HepG2 (cell line): ENCODE results near the gene DCTN2. TPM values are rescaled to one million over a fixed set of nuclear protein-coding genes. Genes with fewer than 3 reads are reported as not detected.

ENCODE experiments used
- ATAC-seq: fragments of 200-7000 bp; cut with Tn5 transposase; 3 replicates; pipeline ENCODE4 v1.9.1; 2020; ENCODE audit warnings: mild to moderate bottlenecking, moderate library complexity
- BruUV-seq: library from RNA; stranded (reverse); fragments of 400-500 nt; replicated peaks from 2 replicates; lab custom pipeline; 2021; lab: Mats Ljungman, UMichigan
- CTCF ChIA-PET: fragments of 300-600 bp; formaldehyde crosslinking; extraction: SDS; loops from one replicate; lab custom pipeline; 2021; ENCODE audit warnings: low total read pairs, inconsistent platforms, low intra/inter-chr PET ratio; lab: Yijun Ruan, JAX
- POLR2A ChIA-PET: fragments of 350-600 bp; sonication (Branson Sonifier 250); formaldehyde crosslinking; loops from one replicate; lab custom pipeline; 2020; ENCODE audit warnings: antibody characterized with exemption, inconsistent platforms; lab: Yijun Ruan, JAX
- DNase-seq: peaks from one replicate; pipeline ENCODE4 v3.0.0-alpha.2; 2015; ENCODE audit warnings: low spot score
- FAIRE-seq: peaks from 3 replicates; lab custom pipeline; 2011; peaks lifted over from hg19 to GRCh38; lab: Jason Lieb, UNC
- H2AFZ ChIP-seq: one replicate; pipeline ENCODE4 v1.6.1; 2011; ENCODE audit warnings: low read length, inconsistent platforms
- H3K27ac ChIP-seq: fragments of 300-600 bp; 3 replicates; pipeline ENCODE4 v1.8.0; 2011; ENCODE audit warnings: mixed run types, mild to moderate bottlenecking, mixed read lengths, low read length, inconsistent platforms; ENCODE audit not compliant: insufficient read depth; ENCODE audit errors: extremely low read length
- H3K27me3 ChIP-seq, 2 experiments: fragments of 200-600 bp in 1 of 2; 2 replicates in 1 of 2; 3 replicates in 1 of 2; pipeline versions ENCODE4 v1.6.0 to v1.8.0; 2011; ENCODE audit warnings: low read length in 2 of 2, mild to moderate bottlenecking in 2 of 2, moderate library complexity in 2 of 2, inconsistent platforms in 1 of 2; ENCODE audit not compliant: insufficient read depth in 2 of 2, control insufficient read depth in 1 of 2
- H3K36me3 ChIP-seq, 2 experiments: fragments of 200-600 bp in 1 of 2; replicated peaks in 1 of 2; 2 replicates in 1 of 2; 3 replicates in 1 of 2; pipeline versions ENCODE4 v1.5.1 to v1.8.0; 2011; ENCODE audit warnings: low read length in 2 of 2, inconsistent platforms in 1 of 2; ENCODE audit not compliant: insufficient read depth in 2 of 2, control insufficient read depth in 1 of 2
- H3K4me1 ChIP-seq: 2 replicates; pipeline ENCODE4 v1.5.1; 2012; ENCODE audit warnings: low read length, inconsistent platforms; ENCODE audit not compliant: insufficient read depth
- H3K4me2 ChIP-seq: 2 replicates; pipeline ENCODE4 v1.6.0; 2011; ENCODE audit warnings: low read depth, low read length, inconsistent platforms
- H3K4me3 ChIP-seq, 3 experiments: fragments of 200-600 bp in 1 of 3; sonication (generic), shearing (Covaris generic) in 1 of 3; replicated peaks in 1 of 3; 2 replicates each; pipeline ENCODE4 v1.5.1; 2011 to 2016; ENCODE audit warnings: low read length in 3 of 3, inconsistent platforms in 2 of 3, low read depth in 2 of 3, mild to moderate bottlenecking in 2 of 3, control low read depth in 1 of 3, mixed read lengths in 1 of 3; ENCODE audit not compliant: insufficient read depth in 1 of 3
- H3K79me2 ChIP-seq: one replicate; pipeline ENCODE4 v1.6.1; 2011; ENCODE audit warnings: low read length, inconsistent platforms; ENCODE audit not compliant: insufficient read depth
- H3K9ac ChIP-seq: 2 replicates; pipeline ENCODE4 v1.6.0; 2011; ENCODE audit warnings: mild to moderate bottlenecking, low read depth, low read length, inconsistent platforms; ENCODE audit not compliant: insufficient read depth
- H3K9me3 ChIP-seq: 2 replicates; pipeline ENCODE4 v1.5.1; 2012; ENCODE audit warnings: mild to moderate bottlenecking, low read length
- H4K20me1 ChIP-seq: 2 replicates; pipeline ENCODE4 v1.6.0; 2011; ENCODE audit warnings: inconsistent platforms, mild to moderate bottlenecking, low read length, moderate library complexity; ENCODE audit not compliant: insufficient read depth
- ELF3 ChIP-seq: IDR thresholded peaks from 2 replicates; pipeline ENCODE4 v1.6.1; 2016; ENCODE audit warnings: missing genetic modification reagents, missing compliant biosample characterization
- ISL2 ChIP-seq: sonication (generic); formaldehyde crosslinking; IDR thresholded peaks from 2 replicates; pipeline ENCODE4 v1.5.0; 2020; ENCODE audit warnings: missing genetic modification reagents
- MED1 ChIP-seq: sonication (generic); formaldehyde crosslinking; IDR thresholded peaks from 2 replicates; pipeline ENCODE4 v1.4.0; 2020; ENCODE audit warnings: missing genetic modification reagents
- SIX4 ChIP-seq: sonication (generic); formaldehyde crosslinking; IDR thresholded peaks from 2 replicates; pipeline ENCODE4 v1.4.0; 2020; ENCODE audit warnings: missing genetic modification reagents
- SRY ChIP-seq: sonication (generic); formaldehyde crosslinking; IDR thresholded peaks from 2 replicates; pipeline ENCODE4 v1.8.0; 2022; ENCODE audit warnings: mild to moderate bottlenecking, missing genetic modification reagents
- SSRP1 ChIP-seq: IDR thresholded peaks from 2 replicates; pipeline ENCODE4 v1.6.1; 2016; ENCODE audit warnings: control low read depth
- TFE3 ChIP-seq: IDR thresholded peaks from 2 replicates; pipeline ENCODE4 v1.6.1; 2016
- ZNF331 ChIP-seq: sonication (generic); formaldehyde crosslinking; IDR thresholded peaks from 2 replicates; pipeline ENCODE4 v1.4.0; 2020; ENCODE audit warnings: missing genetic modification reagents
- ZNF34 ChIP-seq: sonication (generic); formaldehyde crosslinking; IDR thresholded peaks from 2 replicates; pipeline ENCODE4 v1.4.0; 2020; ENCODE audit warnings: mild to moderate bottlenecking, missing genetic modification reagents, borderline replicate concordance
- ZNF615 ChIP-seq: sonication (generic); formaldehyde crosslinking; IDR thresholded peaks from 2 replicates; pipeline ENCODE4 v1.5.0; 2020; ENCODE audit warnings: mild to moderate bottlenecking, missing genetic modification reagents, borderline replicate concordance
- ZNF777 ChIP-seq: sonication (generic); formaldehyde crosslinking; IDR thresholded peaks from 2 replicates; pipeline ENCODE4 v1.4.0; 2020; ENCODE audit warnings: missing genetic modification reagents
- ZNF878 ChIP-seq: sonication (generic); formaldehyde crosslinking; IDR thresholded peaks from 2 replicates; pipeline ENCODE4 v1.8.1; 2023; ENCODE audit warnings: mild to moderate bottlenecking, missing genetic modification reagents, moderate library complexity
- ZSCAN20 ChIP-seq: sonication (generic); formaldehyde crosslinking; IDR thresholded peaks from 2 replicates; pipeline ENCODE4 v1.4.0; 2020; ENCODE audit warnings: missing genetic modification reagents, mild to moderate bottlenecking, borderline replicate concordance
- WGBS: methylation state at CpG from one replicate; pipeline ENCODE4 v1.1.6; 2017; ENCODE audit warnings: low lambda C conversion rate; 5-methylcytosine and 5-hydroxymethylcytosine counted together
- in situ Hi-C: cut with HindIII; loops from 2 replicates; pipeline ENCODE4 v1.10.0; 2017; ENCODE audit warnings: low pct_unique_long_range_greater_than_20kb; ENCODE audit not compliant: extremely low pct_ligation_motif_present
- intact Hi-C: fragments of 100-400 bp; cut with micrococcal nuclease; formaldehyde crosslinking; loops from one replicate; pipeline ENCODE4 v1.10.0; 2022; ENCODE audit not compliant: unreplicated experiment
- polyA plus RNA-seq, 8 experiments: library from polyadenylated mRNA; depleted of rRNA in 3 of 8; stranded (reverse) in 7 of 8; unstranded in 1 of 8; fragments of >200 nt; fragmentation: Illumina TruSeq in 4 of 8; extraction: Trizol in 4 of 8; gene quantifications; 2 replicates each; pipeline versions ENCODE4 v1.2.1 to v1.2.3, GENCODE V29; 2011 to 2016; ENCODE audit warnings: low read depth in 4 of 8, missing spikeins in 1 of 8, mixed read lengths in 1 of 8; ENCODE audit not compliant: insufficient read depth in 1 of 8
- total RNA-seq, 5 experiments: library from RNA; depleted of rRNA; stranded (reverse); fragments of >200 nt; fragmentation: Illumina TruSeq; extraction: Trizol; gene quantifications; 2 replicates each; pipeline ENCODE4 v1.2.3, GENCODE V29; 2016; ENCODE audit warnings: low read depth in 1 of 5
- TF ChIP-seq, protein P1 (sequence below): sonication (generic); formaldehyde crosslinking; IDR thresholded peaks from 2 replicates; pipeline ENCODE4 v1.4.0; 2020; ENCODE audit warnings: missing genetic modification reagents

Gene DCTN2
- total and polyA plus RNA-seq, 2 of the 13 experiments (the other 11 are each of a cell fraction or from before 2014, with no cell fraction given) = 72.0 to 77.4 TPM

GRCh38 chr12:57586128-57586527, 39.1 kb upstream of the DCTN2 start:
- intact Hi-C loops = no loop called here
- BruUV-seq = no TSS peak
- no peaks in the 10 kb centered on the region; a peak in 1 of 5 replicates for H3K27me3 ChIP-seq
- DNase-seq = no peak
- H4K20me1 ChIP-seq = no peaks in the 10 kb centered on the region
- TF ChIP-seq ELF3 (CRISPR knock-in tag) (no peak), SSRP1 (CRISPR knock-in tag) (no peak), TFE3 (no peak), ZNF615 (no peak), ZNF878 (CRISPR knock-in tag) (no peak)
- TF ChIP-seq, all 625 proteins: peak for 0
- WGBS = 100% methylated on average over 3 of the region's 3 CpGs
- no peak for FAIRE-seq
- ChIA-PET CTCF (no interaction called here), POLR2A (no interaction called here)
- peaks cover 3 to 23% of the 10 kb centered on the region in 2 experiments for H3K36me3 ChIP-seq
- no peak for ATAC-seq
- no peaks in the 10 kb centered on the region for H3K79me2 ChIP-seq
- no peaks in the 10 kb centered on the region for H3K9me3 ChIP-seq
- in situ Hi-C loops = no loop called here
- no peak overlapping the region for H3K9ac ChIP-seq
- no peak overlapping the region for H3K27ac ChIP-seq
- no peak overlapping the region for H3K4me2 ChIP-seq
- peaks cover 22% of the 10 kb centered on the region for H3K4me1 ChIP-seq
- no peak overlapping the region for H2AFZ ChIP-seq
- H3K4me3 ChIP-seq = no peak overlapping the region

DNA sequence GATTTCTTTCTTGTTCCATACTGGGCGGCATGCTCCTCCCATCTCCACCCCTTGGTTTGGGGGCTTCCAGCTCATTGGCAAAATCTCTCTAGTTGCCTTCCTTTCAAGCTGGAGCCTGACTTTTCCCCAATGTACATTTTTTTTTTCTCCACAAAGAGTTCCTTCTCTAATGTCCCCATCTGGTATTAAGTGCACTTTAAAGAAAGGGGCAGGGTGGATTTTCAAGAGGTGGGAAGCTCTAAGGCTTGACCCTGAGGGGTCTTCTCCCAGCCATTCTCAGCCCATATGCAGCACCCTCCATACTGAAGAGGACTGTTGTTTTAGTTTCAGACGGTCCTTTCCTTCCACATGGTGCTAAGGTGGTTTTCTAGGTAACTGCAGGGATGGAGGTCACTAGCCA, 38.2 kb upstream of the DCTN2 start:
- ChIA-PET CTCF (interaction anchor here (3.8 kb wide), 1 partner anchor 36 kb away, joined by 53 read pairs; no protein-coding TSS in a partner anchor), POLR2A (interaction anchor here (0.7 to 2.6 kb wide), 2 partner anchors 36 to 139 kb away, joined by 3 to 8 read pairs; no protein-coding TSS in a partner anchor)
- no peak for DNase-seq
- no peak overlapping the region for H2AFZ ChIP-seq
- no peak overlapping the region for H3K27ac ChIP-seq
- no peak overlapping the region for H3K4me2 ChIP-seq
- H3K4me1 ChIP-seq = peaks cover 25% of the 10 kb centered on the region
- H3K9ac ChIP-seq = no peak overlapping the region
- H3K36me3 ChIP-seq = peaks cover 3 to 25% of the 10 kb centered on the region in 2 experiments
- no peaks in the 10 kb centered on the region for H3K9me3 ChIP-seq
- H3K27me3 ChIP-seq = no peaks in the 10 kb centered on the region
- in situ Hi-C loops = no loop called here
- 81% methylated on average over 2 of the region's 2 CpGs for WGBS
- no peak for FAIRE-seq
- intact Hi-C loops = no loop called here
- ATAC-seq = no peak
- H4K20me1 ChIP-seq = no peaks in the 10 kb centered on the region
- no peak overlapping the region for H3K4me3 ChIP-seq
- H3K79me2 ChIP-seq = no peaks in the 10 kb centered on the region
- BruUV-seq = no TSS peak
- TF ChIP-seq SIX4 = no peak
- TF ChIP-seq ISL2 (CRISPR knock-in tag) = no peak
- no peak for TF ChIP-seq ZSCAN20 (CRISPR knock-in tag)
- TF ChIP-seq SRY (CRISPR knock-in tag) = no peak
- no peak for TF ChIP-seq ZNF331 (CRISPR knock-in tag)
- no peak for TF ChIP-seq MED1 (CRISPR knock-in tag)
- TF ChIP-seq ZNF777 (CRISPR knock-in tag) = no peak
- TF ChIP-seq, protein P1, sequence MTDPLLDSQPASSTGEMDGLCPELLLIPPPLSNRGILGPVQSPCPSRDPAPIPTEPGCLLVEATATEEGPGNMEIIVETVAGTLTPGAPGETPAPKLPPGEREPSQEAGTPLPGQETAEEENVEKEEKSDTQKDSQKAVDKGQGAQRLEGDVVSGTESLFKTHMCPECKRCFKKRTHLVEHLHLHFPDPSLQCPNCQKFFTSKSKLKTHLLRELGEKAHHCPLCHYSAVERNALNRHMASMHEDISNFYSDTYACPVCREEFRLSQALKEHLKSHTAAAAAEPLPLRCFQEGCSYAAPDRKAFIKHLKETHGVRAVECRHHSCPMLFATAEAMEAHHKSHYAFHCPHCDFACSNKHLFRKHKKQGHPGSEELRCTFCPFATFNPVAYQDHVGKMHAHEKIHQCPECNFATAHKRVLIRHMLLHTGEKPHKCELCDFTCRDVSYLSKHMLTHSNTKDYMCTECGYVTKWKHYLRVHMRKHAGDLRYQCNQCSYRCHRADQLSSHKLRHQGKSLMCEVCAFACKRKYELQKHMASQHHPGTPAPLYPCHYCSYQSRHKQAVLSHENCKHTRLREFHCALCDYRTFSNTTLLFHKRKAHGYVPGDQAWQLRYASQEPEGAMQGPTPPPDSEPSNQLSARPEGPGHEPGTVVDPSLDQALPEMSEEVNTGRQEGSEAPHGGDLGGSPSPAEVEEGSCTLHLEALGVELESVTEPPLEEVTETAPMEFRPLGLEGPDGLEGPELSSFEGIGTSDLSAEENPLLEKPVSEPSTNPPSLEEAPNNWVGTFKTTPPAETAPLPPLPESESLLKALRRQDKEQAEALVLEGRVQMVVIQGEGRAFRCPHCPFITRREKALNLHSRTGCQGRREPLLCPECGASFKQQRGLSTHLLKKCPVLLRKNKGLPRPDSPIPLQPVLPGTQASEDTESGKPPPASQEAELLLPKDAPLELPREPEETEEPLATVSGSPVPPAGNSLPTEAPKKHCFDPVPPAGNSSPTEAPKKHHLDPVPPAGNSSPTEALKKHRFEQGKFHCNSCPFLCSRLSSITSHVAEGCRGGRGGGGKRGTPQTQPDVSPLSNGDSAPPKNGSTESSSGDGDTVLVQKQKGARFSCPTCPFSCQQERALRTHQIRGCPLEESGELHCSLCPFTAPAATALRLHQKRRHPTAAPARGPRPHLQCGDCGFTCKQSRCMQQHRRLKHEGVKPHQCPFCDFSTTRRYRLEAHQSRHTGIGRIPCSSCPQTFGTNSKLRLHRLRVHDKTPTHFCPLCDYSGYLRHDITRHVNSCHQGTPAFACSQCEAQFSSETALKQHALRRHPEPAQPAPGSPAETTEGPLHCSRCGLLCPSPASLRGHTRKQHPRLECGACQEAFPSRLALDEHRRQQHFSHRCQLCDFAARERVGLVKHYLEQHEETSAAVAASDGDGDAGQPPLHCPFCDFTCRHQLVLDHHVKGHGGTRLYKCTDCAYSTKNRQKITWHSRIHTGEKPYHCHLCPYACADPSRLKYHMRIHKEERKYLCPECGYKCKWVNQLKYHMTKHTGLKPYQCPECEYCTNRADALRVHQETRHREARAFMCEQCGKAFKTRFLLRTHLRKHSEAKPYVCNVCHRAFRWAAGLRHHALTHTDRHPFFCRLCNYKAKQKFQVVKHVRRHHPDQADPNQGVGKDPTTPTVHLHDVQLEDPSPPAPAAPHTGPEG = no peak
- TF ChIP-seq ZNF34 (CRISPR knock-in tag) = no peak
